Motor neuron (in vitro differentiated cells): ENCODE measurements around the gene SSX2IP. TPM values are rescaled to one million over a fixed set of nuclear protein-coding genes. Genes with fewer than 3 reads are reported as not detected.
A peak's percentile ranks its signal among the peaks of the same experiment; 100 is the strongest.

ENCODE experiments used
- ATAC-seq, 8 experiments: fragments of 200-7000 bp; cut with Tn5 transposase; replicated peaks in 6 of 8; 2 replicates each; pipeline ENCODE4 v1.8.0; 2021; ENCODE audit warnings: mild to moderate bottlenecking in 8 of 8, moderate library complexity in 8 of 8
- H3K27ac ChIP-seq, 2 donors: fragments of 250-450 bp; sonication (Bioruptor Pico); 2 replicates each; pipeline ENCODE4 v1.9.0; 2021; ENCODE audit warnings: antibody characterized with exemption in 2 of 2, mild to moderate bottlenecking in 2 of 2, moderate library complexity in 1 of 2
- H3K4me1 ChIP-seq, 2 donors: fragments of 250-450 bp; sonication (Bioruptor Pico); replicated peaks in 1 of 2; 2 replicates each; pipeline ENCODE4 v1.6.1; 2021; ENCODE audit warnings: antibody characterized with exemption in 2 of 2, mild to moderate bottlenecking in 2 of 2, moderate library complexity in 1 of 2
- H3K4me3 ChIP-seq, 5 donors: fragments of 250-450 bp; sonication (Bioruptor Pico); 2 replicates each; pipeline ENCODE4 v1.9.0; 2021; ENCODE audit warnings: antibody characterized with exemption in 5 of 5, mild to moderate bottlenecking in 5 of 5, moderate library complexity in 4 of 5
- WGBS, 10 experiments: fragments of 450-650 bp; shearing (Covaris generic); methylation state at CpG; one replicate each; pipeline ENCODE4 v1.0.0; 2022; 5-methylcytosine and 5-hydroxymethylcytosine counted together
- in situ Hi-C, 9 experiments: fragments of 400-800 bp; cut with MboI; loops; one replicate each; pipeline ENCODE4 v1.15.0; 2021; ENCODE audit warnings: low sequenced_read_pairs in 9 of 9, low pct_unique_long_range_greater_than_20kb in 2 of 9; ENCODE audit not compliant: unreplicated experiment in 9 of 9
- total RNA-seq, 8 experiments: library from RNA; unstranded; fragments of 300-600 nt; gene quantifications; 2 replicates each; pipeline versions ENCODE4 v1.2.3 to v1.2.4, GENCODE V29; 2022

The SSX2IP gene
- total RNA-seq, 8 experiments from 2014 or later = 13.5 to 47.6 (median 24.1) TPM

DNA sequence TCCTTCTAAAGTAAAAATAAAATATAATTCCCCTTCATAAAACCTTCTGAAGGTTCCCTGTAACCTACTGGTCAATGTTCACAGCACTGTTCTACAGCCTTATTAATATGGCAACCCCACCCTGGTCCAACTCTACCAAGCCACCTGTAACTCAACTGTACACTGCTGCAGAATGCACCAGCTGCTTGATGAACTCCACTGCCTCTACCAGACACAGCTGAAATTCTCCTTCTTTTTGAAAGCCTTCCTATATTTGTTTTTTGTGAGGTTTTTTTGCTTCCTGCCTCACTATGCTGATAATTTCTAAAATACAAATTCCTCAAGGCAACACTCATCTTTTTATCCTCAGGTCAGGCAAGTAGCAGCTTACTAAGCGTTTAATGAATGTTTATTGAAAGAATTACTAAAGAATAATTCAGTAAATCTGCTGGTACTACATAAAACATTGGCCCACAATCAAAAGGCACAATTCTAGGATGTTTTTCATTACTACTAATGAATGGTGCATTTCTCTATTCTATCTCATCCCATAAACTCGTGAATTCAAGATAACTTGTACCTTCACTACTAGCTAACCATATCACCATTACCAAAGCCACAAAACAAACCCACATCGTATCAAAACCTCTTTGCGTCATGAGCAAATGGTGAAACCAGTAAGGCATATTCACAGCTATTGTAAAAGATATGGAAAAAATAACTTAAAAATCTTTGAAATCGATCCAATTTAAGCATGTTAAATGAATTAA, 2.4 kb downstream of the SSX2IP start:
- H3K27ac ChIP-seq = no peak overlapping the region
- WGBS, 10 experiments = 40 to 100% (median 81%) methylated on average over 1 to 5 of the region's 5 CpGs; no CpG with 5 or more reads in 1 of the 10 experiments
- peaks cover 25 to 30% of the 10 kb centered on the region in 2 donors for H3K4me1 ChIP-seq
- in situ Hi-C loops = no loop called here
- ATAC-seq = no peak
- H3K4me3 ChIP-seq = peak overlapping the region in 2 of 5 donors; percentile 80

DNA sequence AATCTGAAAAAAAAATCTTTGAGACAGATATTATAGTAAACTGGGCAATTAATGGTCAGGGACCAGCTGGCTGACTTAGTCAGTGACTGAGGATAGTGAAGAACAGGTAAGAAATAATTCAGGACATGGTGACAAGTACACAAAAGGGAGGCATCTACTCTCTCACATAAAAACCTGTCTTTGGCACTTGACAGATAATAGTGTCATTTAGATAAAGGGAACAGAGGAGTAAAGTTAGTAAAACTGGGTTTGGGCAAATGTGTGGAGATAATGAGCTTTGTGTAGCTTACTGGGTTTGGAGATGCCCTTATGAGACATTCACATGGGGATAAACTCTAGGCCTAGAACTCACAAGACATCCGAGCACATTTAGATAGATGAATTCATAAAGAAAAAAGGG, 4.0 kb downstream of the SSX2IP start:
- Histone ChIP-seq H3K4me1 (peaks cover 21 to 30% of the 10 kb centered on the region in 2 donors), H3K4me3 (no peak overlapping the region), H3K27ac (no peak overlapping the region)
- in situ Hi-C loops = no loop called here
- ATAC-seq = no peak
- WGBS, 10 experiments = 40 to 100% (median 77%) methylated on average over 1 of the region's 1 CpG; no CpG with 5 or more reads in 2 of the 10 experiments

DNA sequence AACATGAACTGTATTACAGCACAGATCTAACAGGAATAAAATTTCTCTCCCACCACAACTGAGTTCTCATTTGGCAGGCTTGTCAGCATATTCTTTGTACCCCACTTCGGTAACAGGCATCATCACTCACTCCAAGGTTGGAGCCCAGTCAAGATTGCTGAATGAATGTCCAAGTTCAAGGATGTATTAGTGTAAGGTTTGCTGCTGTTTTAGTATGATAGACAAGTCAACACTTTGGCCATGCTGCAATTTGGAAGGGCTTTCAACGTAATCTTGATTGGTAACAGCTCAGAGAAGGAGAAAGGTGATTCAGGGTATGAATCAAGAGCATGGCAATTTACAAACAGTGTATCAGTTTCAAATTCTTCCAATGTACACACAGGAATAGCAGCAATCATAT, 6.8 kb downstream of the SSX2IP start:
- in situ Hi-C loops = no loop called here
- no peak for ATAC-seq

DNA sequence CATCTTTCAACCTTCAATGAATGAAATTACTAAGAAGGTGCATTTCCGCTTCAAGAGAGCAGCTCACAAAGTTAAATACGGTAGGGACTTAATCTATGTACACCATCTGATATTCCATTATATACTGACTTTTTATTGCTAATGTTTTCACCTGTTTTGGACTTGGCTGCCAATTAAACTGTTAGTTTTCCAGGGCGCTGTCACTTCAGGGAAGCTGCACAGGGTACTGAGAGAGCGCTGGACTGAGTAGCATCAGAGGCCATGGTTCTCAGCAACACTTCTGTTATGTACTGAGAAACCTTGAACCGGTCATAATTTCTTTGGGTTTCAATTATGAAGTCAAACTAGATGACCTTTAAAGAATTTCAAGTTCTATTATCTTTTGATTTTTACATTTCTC, 8.2 kb downstream of the SSX2IP start:
- Histone ChIP-seq H3K4me1 (peaks cover 6 to 10% of the 10 kb centered on the region in 2 donors), H3K27ac (no peak overlapping the region), H3K4me3 (no peak overlapping the region)
- in situ Hi-C loops = no loop called here
- no peak for ATAC-seq
- 82 to 100% (median 99%) methylated on average over 1 to 5 of the region's 5 CpGs; no CpG with 5 or more reads in 1 of the 10 experiments for WGBS, 10 experiments

More for the DNA sequence above, 6.8 kb downstream of the SSX2IP start:
- Histone ChIP-seq H3K27ac (no peak overlapping the region), H3K4me1 (peaks cover 15 to 23% of the 10 kb centered on the region in 2 donors), H3K4me3 (no peak overlapping the region)
- 48 to 100% (median 94%) methylated on average over 1 to 2 of the region's 2 CpGs; no CpG with 5 or more reads in 1 of the 10 experiments for WGBS, 10 experiments

DNA sequence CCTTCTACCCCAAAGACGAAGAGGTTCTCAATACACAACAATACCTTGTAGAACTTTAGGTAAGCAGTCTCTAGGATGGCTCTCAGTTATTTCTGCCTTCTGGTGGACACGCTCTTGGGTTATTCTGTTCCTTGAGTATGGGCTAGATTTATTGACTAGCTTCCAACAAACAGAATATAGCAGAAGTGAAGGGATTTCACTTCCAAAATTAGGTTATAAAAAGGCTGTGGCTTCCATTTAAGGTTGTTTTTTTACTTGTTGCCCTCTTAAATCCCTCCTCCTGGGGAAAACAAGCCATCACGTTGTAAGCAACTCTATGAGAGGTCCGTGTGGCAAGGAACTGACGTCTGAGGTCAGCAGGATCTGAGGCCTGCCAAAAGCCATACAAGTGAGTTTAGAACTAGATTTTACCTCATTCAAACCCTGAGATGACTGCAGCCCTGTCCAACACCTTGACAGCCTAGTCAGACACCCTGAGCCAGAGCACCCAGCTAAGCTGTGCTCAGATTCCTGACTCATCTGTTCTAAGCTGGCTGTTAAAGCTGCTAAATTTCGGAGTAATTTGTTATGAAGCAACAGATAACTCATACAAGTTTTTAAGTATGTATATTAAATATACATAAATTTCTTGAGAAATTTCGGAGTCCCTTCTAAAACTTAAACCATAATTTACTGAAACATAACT, 12.7 kb downstream of the SSX2IP start:
- Histone ChIP-seq H3K27ac (no peak overlapping the region), H3K4me1 (no peaks in the 10 kb centered on the region), H3K4me3 (no peak overlapping the region)
- in situ Hi-C loops = no loop called here
- no peak for ATAC-seq
- 76 to 100% (median 87%) methylated on average over 1 to 7 of the region's 7 CpGs for WGBS, 10 experiments

DNA sequence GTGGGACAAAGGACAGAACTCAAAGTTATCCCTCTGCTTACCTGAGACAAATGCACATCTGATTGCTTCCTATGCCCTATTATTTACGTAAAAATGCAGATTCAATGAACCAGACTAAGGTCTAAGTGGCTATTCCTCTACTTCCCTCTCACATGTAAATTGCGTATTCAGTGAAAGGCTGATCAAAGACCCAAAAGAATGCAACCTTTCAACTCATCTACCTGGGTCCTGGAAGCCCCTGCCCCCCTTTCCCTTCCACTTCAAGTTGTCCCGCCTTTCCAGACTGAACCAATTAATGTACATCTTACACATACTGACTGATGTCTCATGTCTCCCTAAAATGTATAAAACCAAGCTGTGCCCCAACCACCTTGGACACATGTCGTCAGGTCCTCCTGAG, 14.6 kb downstream of the SSX2IP start:
- in situ Hi-C loops = no loop called here
- no peak overlapping the region for H3K4me3 ChIP-seq
- H3K27ac ChIP-seq = no peak overlapping the region
- H3K4me1 ChIP-seq = no peaks in the 10 kb centered on the region
- WGBS, 10 experiments = 84 to 100% (median 92%) methylated on average over 2 to 4 of the region's 4 CpGs; no CpG with 5 or more reads in 1 of the 10 experiments
- ATAC-seq = no peak

DNA sequence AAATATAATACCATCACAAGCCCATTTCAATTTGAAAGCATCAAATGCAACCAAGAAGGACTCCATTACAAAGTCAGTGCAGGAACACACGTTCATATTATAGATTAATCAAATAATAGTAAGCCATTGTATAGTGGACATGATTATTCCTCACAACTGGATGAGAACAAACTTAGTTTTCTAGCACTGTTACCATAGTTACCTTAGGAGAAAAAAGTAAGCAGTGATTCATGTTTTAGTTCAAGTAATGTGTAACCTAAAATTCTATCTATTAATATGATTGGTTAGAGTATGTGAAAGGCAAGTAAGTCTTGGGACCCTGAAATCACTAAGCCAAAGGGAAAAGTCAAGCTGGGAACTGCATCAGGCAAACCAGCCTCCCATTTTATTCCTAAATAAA, 15.2 kb downstream of the SSX2IP start:
- WGBS, 10 experiments = 40 to 90% (median 66%) methylated on average over 1 of the region's 1 CpG; no CpG with 5 or more reads in 2 of the 10 experiments
- Histone ChIP-seq H3K27ac (no peak overlapping the region), H3K4me1 (no peaks in the 10 kb centered on the region), H3K4me3 (no peak overlapping the region)
- no peak for ATAC-seq
- in situ Hi-C loops = no loop called here

DNA sequence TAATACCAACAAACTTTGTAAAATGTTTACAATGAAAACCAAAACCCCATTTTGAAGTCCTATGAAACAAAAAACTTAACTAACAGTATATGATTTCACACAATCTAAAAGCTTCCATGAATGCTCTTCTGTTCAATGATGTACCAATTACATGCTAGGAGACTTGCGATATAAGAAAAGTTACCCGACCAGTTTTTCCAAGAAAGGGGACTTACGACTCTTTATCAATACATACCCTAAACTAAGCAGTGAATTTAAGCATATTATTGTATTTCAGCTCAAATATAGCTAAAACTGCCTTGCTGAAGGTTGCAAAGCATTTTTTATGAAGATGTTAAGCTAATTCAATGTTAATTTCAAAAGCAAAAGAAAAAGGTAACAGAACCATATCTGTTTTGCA, 15.6 kb downstream of the SSX2IP start:
- no peaks in the 10 kb centered on the region for H3K4me1 ChIP-seq
- 74 to 100% (median 92%) methylated on average over 2 to 3 of the region's 3 CpGs; no CpG with 5 or more reads in 1 of the 10 experiments for WGBS, 10 experiments
- no peak overlapping the region for H3K4me3 ChIP-seq

DNA sequence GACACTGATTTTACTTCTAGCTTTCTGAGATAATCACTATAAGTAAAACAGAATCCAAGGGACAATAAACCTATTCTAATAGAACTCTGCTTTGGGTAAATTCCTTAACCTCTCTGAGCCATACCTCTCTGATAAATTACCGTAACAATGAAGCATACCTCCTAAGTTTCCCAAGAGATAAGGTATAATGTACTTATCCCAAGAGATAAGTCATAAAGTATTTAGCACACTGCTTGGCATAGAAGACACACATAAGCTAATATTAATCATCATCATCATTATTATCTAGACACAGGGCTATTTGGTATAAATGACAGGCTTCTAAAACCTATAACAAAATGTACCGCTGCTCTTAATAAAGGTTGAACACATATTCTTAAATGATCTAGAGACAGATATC, 16.2 kb downstream of the SSX2IP start:
- Histone ChIP-seq H3K4me3 (no peak overlapping the region), H3K27ac (no peak overlapping the region), H3K4me1 (no peaks in the 10 kb centered on the region)
- in situ Hi-C loops = no loop called here
- no peak for ATAC-seq
- WGBS, 10 experiments = 92 to 100% (median 100%) methylated on average over 1 to 2 of the region's 2 CpGs

More for the DNA sequence above, 15.6 kb downstream of the SSX2IP start:
- H3K27ac ChIP-seq = no peak overlapping the region
- no peak for ATAC-seq
- in situ Hi-C loops = no loop called here

DNA sequence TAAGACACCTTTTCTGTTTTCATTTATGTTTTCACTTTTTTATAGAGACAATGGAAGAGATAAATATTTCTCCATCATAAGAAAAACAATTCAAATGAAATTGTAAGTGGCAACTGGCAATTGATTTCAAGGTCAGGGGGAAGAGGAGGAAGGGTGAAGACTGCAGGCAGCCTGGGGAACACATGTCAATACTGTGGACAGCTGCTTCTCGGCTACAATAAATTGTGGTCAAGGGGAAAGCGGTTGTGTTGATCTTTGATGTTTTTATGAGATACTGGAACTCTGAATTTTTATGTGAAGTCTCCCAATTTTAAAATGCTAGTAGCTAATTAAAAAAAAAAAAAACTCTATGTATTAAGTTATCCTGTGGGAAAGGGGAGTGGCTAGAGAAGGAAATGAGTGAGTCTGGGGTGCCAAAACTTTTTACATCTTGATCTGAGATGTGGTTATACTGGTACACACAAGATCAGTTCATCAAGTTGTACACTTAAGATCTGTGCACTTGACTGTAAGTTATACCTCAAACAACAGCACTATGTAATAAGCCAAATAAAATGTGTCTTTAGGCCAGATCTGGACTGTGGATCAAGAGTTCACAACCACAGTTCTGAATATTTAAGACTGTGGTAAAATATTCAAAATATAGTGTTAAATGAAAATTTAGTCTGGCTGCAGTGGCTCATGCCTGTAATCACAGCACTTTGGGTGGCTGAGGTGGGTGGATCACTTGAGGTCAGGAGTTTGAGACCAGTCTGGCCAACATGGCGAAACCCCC, 18.0 kb downstream of the SSX2IP start:
- in situ Hi-C loops = no loop called here
- no peaks in the 10 kb centered on the region for H3K4me1 ChIP-seq
- H3K27ac ChIP-seq = no peak overlapping the region
- H3K4me3 ChIP-seq = no peak overlapping the region
- 0 to 100% (median 83%) methylated on average over 1 to 3 of the region's 3 CpGs; no CpG with 5 or more reads in 1 of the 10 experiments for WGBS, 10 experiments
- ATAC-seq = peak in 3 of 8 experiments; percentile 68 to 90 (median 72)

DNA sequence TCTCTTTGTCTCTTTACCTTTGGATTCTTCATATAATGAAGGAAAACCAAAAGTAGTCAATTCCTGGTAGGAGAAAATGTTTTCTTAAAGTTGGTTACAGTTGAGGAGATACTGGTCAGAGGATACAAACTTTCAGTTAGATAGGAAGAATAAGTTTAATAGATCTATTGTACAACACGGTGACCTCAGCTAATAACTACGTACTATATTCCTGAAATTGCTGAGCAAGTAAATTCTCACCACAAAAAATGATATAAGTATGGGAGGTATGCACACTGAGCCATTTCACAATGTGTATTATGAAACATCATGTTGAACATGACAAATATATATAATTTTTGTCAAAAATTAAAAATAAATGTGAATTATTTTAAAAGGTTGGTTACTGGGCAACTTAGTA, 20.4 kb downstream of the SSX2IP start:
- in situ Hi-C loops = no loop called here
- 85 to 100% (median 100%) methylated on average over 1 to 2 of the region's 2 CpGs; no CpG with 5 or more reads in 1 of the 10 experiments for WGBS, 10 experiments
- H3K4me1 ChIP-seq = no peaks in the 10 kb centered on the region
- H3K27ac ChIP-seq = no peak overlapping the region
- ATAC-seq = no peak
- no peak overlapping the region for H3K4me3 ChIP-seq

DNA sequence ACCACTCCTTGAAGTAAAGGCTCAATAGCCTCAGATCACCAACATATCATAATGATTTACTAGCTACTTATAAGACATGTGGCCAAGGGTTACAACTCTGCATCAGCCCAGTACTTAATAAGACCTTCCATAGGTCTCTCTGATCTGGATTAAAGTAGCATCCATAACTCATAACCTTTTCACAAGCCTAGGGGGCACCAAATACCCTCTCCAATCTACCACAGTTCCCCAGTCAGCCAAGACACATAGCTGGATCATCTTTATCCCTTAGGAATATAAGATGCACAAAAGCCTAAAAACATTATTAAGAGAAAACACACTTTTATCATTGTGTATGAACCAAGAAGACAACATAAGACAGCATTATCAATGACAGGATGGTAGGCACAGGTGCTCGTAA, 22.1 kb downstream of the SSX2IP start:
- in situ Hi-C loops = no loop called here
- WGBS, 10 experiments = 100% methylated on average over 1 of the region's 1 CpG; no CpG with 5 or more reads in 3 of the 10 experiments
- H3K27ac ChIP-seq = no peak overlapping the region
- no peak overlapping the region for H3K4me3 ChIP-seq
- H3K4me1 ChIP-seq = no peaks in the 10 kb centered on the region
- peak in 1 of 8 experiments; percentile 85 for ATAC-seq
